BJ (cell line): ENCODE data around the gene DAPK2. TPM values are rescaled to one million over a fixed set of nuclear protein-coding genes. Genes with fewer than 3 reads are reported as not detected.

ENCODE experiments used
- CTCF ChIA-PET: fragments of 350-600 bp; formaldehyde crosslinking; extraction: SDS; loops from one replicate; lab custom pipeline; 2021; ENCODE audit warnings: antibody characterized with exemption, inconsistent platforms; lab: Yijun Ruan, JAX
- POLR2A ChIA-PET: fragments of 300-600 bp; sonication (Branson Sonifier 250); formaldehyde crosslinking; extraction: SDS; loops from one replicate; lab custom pipeline; 2021; ENCODE audit warnings: antibody characterized with exemption; lab: Charles Lee
- DNase-seq: peaks from one replicate; pipeline ENCODE4 v3.0.0-alpha.2; 2011; ENCODE audit warnings: low read depth
- H3K27me3 ChIP-seq: 2 replicates; pipeline ENCODE4 v1.6.0; 2011; ENCODE audit warnings: low read length; ENCODE audit not compliant: control insufficient read depth, insufficient read depth
- H3K36me3 ChIP-seq: 2 replicates; pipeline ENCODE4 v1.5.1; 2011; ENCODE audit warnings: low read length; ENCODE audit not compliant: control insufficient read depth, insufficient read depth
- H3K4me3 ChIP-seq: 2 replicates; pipeline ENCODE4 v1.5.1; 2011; ENCODE audit warnings: low read depth, mild to moderate bottlenecking, control low read depth, low read length
- polyA plus RNA-seq: library from polyadenylated mRNA; depleted of rRNA; stranded (reverse); fragments of >200 nt; gene quantifications from 2 replicates; pipeline ENCODE4 v1.2.3, GENCODE V29; 2011
- TF ChIP-seq, protein P1 (sequence below): IDR thresholded peaks from 2 replicates; pipeline ENCODE4 v1.5.1; 2011; ENCODE audit warnings: low read depth, mild to moderate bottlenecking, control low read depth, inconsistent platforms, low read length, moderate library complexity; ENCODE audit not compliant: insufficient read depth

DAPK2 gene
- polyA plus RNA-seq, 1 experiment, result 12.4 TPM

GRCh38 chr15:64038878-64039610 lies 7.2 kb downstream of the DAPK2 start:
- no peak for DNase-seq
- ChIA-PET CTCF (interaction anchor here (1.2 to 2.1 kb wide), 5 partner anchors 10 to 287 kb away, joined by 3 to 8 read pairs (median 3); no protein-coding TSS in a partner anchor), POLR2A (no interaction called here)
- Histone ChIP-seq H3K27me3 (no peaks in the 10 kb centered on the region), H3K36me3 (peaks cover 15% of the 10 kb centered on the region), H3K4me3 (no peak overlapping the region)
- TF ChIP-seq, protein P1, sequence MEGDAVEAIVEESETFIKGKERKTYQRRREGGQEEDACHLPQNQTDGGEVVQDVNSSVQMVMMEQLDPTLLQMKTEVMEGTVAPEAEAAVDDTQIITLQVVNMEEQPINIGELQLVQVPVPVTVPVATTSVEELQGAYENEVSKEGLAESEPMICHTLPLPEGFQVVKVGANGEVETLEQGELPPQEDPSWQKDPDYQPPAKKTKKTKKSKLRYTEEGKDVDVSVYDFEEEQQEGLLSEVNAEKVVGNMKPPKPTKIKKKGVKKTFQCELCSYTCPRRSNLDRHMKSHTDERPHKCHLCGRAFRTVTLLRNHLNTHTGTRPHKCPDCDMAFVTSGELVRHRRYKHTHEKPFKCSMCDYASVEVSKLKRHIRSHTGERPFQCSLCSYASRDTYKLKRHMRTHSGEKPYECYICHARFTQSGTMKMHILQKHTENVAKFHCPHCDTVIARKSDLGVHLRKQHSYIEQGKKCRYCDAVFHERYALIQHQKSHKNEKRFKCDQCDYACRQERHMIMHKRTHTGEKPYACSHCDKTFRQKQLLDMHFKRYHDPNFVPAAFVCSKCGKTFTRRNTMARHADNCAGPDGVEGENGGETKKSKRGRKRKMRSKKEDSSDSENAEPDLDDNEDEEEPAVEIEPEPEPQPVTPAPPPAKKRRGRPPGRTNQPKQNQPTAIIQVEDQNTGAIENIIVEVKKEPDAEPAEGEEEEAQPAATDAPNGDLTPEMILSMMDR, result no peak

- Histone ChIP-seq H3K36me3 (peaks cover 15% of the 10 kb centered on the region), H3K4me3 (no peak overlapping the region), H3K27me3 (no peaks in the 10 kb centered on the region)
- no peak for DNase-seq
- TF ChIP-seq, protein P1, result no peak
- ChIA-PET CTCF (interaction anchor here (0.9 to 4.5 kb wide), 2 partner anchors 8 to 91 kb away, joined by 3 to 21 read pairs; partner anchors contain the start of gene DAPK2), POLR2A (no interaction called here)
These were observed 8.3 kb downstream of the DAPK2 start for GRCh38 chr15:64037966-64038365.

DNA sequence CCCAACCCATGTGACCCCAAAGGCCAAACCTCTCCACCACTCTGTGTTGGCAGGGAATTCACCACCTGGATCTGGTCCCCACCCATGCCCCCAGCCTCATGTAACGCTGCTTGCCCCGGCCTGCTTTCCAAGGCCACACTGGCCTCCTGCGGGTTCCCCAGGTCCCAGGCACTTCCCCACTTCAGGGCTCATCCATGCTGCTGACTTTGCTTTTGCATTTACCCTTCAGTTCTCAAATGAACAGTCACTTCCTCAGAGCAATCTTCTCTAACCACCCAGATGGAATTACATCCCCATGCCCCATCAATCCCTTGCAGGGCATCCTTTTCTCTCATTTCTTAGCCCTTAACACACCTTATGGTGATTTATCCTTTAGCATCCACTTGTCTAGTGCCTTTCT lies 9.2 kb downstream of the DAPK2 start:
- ChIA-PET CTCF (interaction anchor here (0.9 to 4.5 kb wide), 2 partner anchors 9 to 92 kb away, joined by 4 to 21 read pairs; partner anchors contain the start of gene DAPK2), POLR2A (no interaction called here)
- Histone ChIP-seq H3K27me3 (no peaks in the 10 kb centered on the region), H3K36me3 (peaks cover 15% of the 10 kb centered on the region), H3K4me3 (no peak overlapping the region)
- DNase-seq, result no peak
- TF ChIP-seq, protein P1, result no peak

GRCh38 chr15:64035525-64035924 lies 10.8 kb downstream of the DAPK2 start:
- ChIA-PET CTCF (interaction anchor here (0.9 to 4.5 kb wide), 2 partner anchors 10 to 284 kb away, joined by 3 to 21 read pairs; partner anchors contain the start of gene DAPK2), POLR2A (no interaction called here)
- no peaks in the 10 kb centered on the region for H3K27me3 ChIP-seq
- H3K4me3 ChIP-seq, result no peak overlapping the region
- peaks cover 15% of the 10 kb centered on the region for H3K36me3 ChIP-seq
- DNase-seq, result no peak
- TF ChIP-seq, protein P1, result no peak

GRCh38 chr15:64034519-64034918 lies 11.8 kb downstream of the DAPK2 start:
- H3K36me3 ChIP-seq, result peaks cover 17% of the 10 kb centered on the region
- no peak for DNase-seq
- no peaks in the 10 kb centered on the region for H3K27me3 ChIP-seq
- no peak overlapping the region for H3K4me3 ChIP-seq
- CTCF ChIA-PET, result interaction anchor here (4.5 kb wide), 1 partner anchor 11 kb away, joined by 21 read pairs; the partner anchor contains the start of gene DAPK2
- TF ChIP-seq, protein P1, result no peak
- POLR2A ChIA-PET, result no interaction called here
